GM19239 (cell line): ENCODE results near the gene NR6A1.

Source experiments
- DNase-seq: peaks from one replicate; pipeline ENCODE4 v3.0.0; 2011; ENCODE audit warnings: low spot score; ENCODE audit not compliant: insufficient read length
- FAIRE-seq: peaks from 2 replicates; lab custom pipeline; 2011; peaks lifted over from hg19 to GRCh38; lab: Jason Lieb, UNC

The NR6A1 gene

DNA sequence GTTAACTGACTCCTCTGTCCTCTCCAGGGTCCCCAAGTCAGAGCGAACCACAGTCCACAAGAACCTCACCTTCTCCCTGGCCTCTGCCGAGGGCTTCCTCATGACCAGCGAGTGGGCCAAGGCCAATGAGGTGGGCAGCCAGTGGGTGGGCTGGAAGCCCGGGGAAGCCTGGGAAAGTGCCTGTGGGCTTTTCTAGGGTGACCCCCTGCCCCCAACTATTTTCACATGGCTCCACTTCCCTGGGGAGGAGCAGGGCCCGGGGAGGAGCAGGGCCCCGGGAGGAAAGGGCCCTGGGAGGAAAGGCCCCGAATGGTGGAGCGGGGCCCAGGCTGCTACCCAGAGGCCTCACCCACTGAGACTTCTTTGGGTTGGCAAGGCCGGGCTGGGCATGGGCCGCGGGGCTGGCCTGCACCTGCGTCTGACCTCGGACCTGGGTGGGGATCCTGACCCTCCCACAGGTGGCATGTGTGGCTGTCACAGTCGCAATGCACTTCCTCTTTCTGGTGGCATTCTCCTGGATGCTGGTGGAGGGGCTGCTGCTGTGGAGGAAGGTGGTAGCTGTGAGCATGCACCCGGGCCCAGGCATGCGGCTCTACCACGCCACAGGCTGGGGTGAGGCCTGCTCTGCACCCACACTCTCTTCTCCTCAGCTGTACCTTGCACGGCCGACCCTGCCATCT is 302.9 kb downstream of the NR6A1 start:
- DNase-seq (no peak), FAIRE-seq (no peak)

DNA sequence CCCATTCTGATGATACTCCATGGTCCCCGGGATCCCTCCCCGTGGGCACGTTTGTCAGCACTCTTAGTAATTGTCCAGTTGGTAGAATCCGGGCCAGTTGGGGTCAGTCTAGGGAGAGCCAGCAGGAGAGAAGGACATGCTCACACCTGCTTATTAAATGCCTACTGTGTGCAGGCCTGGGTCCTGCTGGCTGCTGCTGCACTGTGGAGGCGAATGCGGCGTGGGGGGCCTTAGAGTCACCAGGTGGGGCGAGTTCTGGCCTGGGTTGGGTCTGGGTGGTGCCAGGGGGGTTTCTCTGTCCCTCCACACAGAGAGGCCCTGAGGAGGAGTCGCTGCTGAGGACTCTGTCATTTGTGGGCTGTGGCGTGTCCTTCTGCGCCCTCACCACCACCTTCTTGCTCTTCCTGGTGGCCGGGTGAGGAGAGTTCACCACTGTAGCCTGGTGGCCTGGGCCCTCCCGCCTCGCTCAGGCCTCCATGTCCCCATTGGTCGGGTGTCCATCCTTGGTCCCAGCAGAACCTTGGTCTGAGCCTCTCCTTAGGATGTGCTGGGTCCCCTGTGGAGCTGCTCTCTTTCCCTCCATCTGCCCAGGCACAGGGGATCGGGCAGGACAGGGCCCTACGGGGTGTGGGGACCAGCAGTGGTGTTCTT is 303.6 kb downstream of the NR6A1 start:
- DNase-seq, result no peak
- no peak for FAIRE-seq
